Limb (tissue), 2 donors: ENCODE measurements around the gene RACGAP1.

Experiments used
- DNase-seq, 2 donors: peaks; one replicate each; pipeline ENCODE4 v3.0.0-alpha.2; 2016; ENCODE audit errors: extremely low spot score in 2 of 2

RACGAP1 gene

GRCh38 chr12:49955899-49956662 lies 69.2 kb downstream of the RACGAP1 start:
- DNase-seq = no peak

GRCh38 chr12:49954863-49955830 lies 70.1 kb downstream of the RACGAP1 start:
- no peak for DNase-seq

GRCh38 chr12:49953961-49954846 lies 71.1 kb downstream of the RACGAP1 start:
- no peak for DNase-seq

GRCh38 chr12:49953151-49953550 lies 72.1 kb downstream of the RACGAP1 start:
- DNase-seq = no peak

- no peak for DNase-seq
Observed at GRCh38 chr12:49952391-49953055, 72.8 kb downstream of the RACGAP1 start.

- DNase-seq = no peak
Observed at GRCh38 chr12:49951411-49952240, 73.7 kb downstream of the RACGAP1 start.

- DNase-seq = no peak
Observed at GRCh38 chr12:49950273-49951251, 74.7 kb downstream of the RACGAP1 start, which contains the start of gene AQP2. Gene AQP2 (plus strand): TSS chr12:49950737. CDS start chr12:49950831, 94 bp downstream.

GRCh38 chr12:49949866-49950265 lies 75.4 kb downstream of the RACGAP1 start:
- no peak for DNase-seq

GRCh38 chr12:49948866-49949845 lies 76.1 kb downstream of the RACGAP1 start:
- DNase-seq = no peak

GRCh38 chr12:49947593-49948226 lies 77.6 kb downstream of the RACGAP1 start:
- no peak for DNase-seq

- no peak for DNase-seq
Observed at GRCh38 chr12:49946497-49946896, 78.8 kb downstream of the RACGAP1 start.

- no peak for DNase-seq
Observed at GRCh38 chr12:49946086-49946485, 79.2 kb downstream of the RACGAP1 start.

GRCh38 chr12:49945394-49946080 lies 79.8 kb downstream of the RACGAP1 start:
- peak; percentile 78 to 88 for DNase-seq

- DNase-seq = no peak
Observed at GRCh38 chr12:49944718-49945117, 80.6 kb downstream of the RACGAP1 start.

GRCh38 chr12:49944046-49944445 lies 81.2 kb downstream of the RACGAP1 start:
- no peak for DNase-seq

GRCh38 chr12:49943625-49943960 lies 81.7 kb downstream of the RACGAP1 start:
- no peak for DNase-seq
